HEK293 (cell line): ENCODE data around the gene CALCOCO1.

Experiments
- CTCF ChIA-PET: fragments of 350-600 bp; formaldehyde crosslinking; extraction: SDS; loops from one replicate; lab custom pipeline; 2021; ENCODE audit warnings: antibody characterized with exemption; lab: Yijun Ruan, JAX
- POLR2A ChIA-PET: fragments of 300-600 bp; formaldehyde crosslinking; extraction: SDS; loops from one replicate; lab custom pipeline; 2020; ENCODE audit warnings: antibody characterized with exemption, inconsistent platforms; lab: Yijun Ruan, JAX
- H3K27ac ChIP-seq: fragments of 200-500 bp; sonication (Bioruptor generic); 2 replicates; pipeline ENCODE4 v1.5.1; 2014; ENCODE audit warnings: low read depth, low read length, control low read depth, inconsistent platforms; ENCODE audit errors: extremely low read depth
- H3K36me3 ChIP-seq, 2 experiments: fragments of 200-500 bp in 1 of 2; sonication (Bioruptor generic) in 1 of 2; 1 replicate in 1 of 2; 2 replicates in 1 of 2; pipeline ENCODE4 v1.5.1; 2014 to 2017; ENCODE audit warnings: inconsistent platforms in 2 of 2, low read length in 2 of 2; ENCODE audit not compliant: control insufficient read depth in 2 of 2, insufficient read depth in 1 of 2
- H3K4me1 ChIP-seq: fragments of 200-500 bp; sonication (Bioruptor generic); 2 replicates; pipeline ENCODE4 v1.5.1; 2014; ENCODE audit warnings: mild to moderate bottlenecking, low read length, inconsistent platforms; ENCODE audit not compliant: control insufficient read depth, insufficient read depth
- H3K4me3 ChIP-seq: 2 replicates; pipeline ENCODE4 v1.5.1; 2011; ENCODE audit warnings: low read depth, mild to moderate bottlenecking, control low read depth, low read length, moderate library complexity
- H3K9me3 ChIP-seq: fragments of 200-500 bp; sonication (Bioruptor generic); 2 replicates; pipeline ENCODE4 v1.5.1; 2014; ENCODE audit warnings: low read depth, low read length, inconsistent platforms; ENCODE audit not compliant: control insufficient read depth, insufficient read depth
- ATF2 ChIP-seq: fragments of 450-650 bp; formaldehyde crosslinking; IDR thresholded peaks from 2 replicates; pipeline ENCODE4 v1.5.1; 2016; ENCODE audit warnings: missing biosample characterization, missing genetic modification characterization, low read depth
- GLI2 ChIP-seq: fragments of 450-650 bp; formaldehyde crosslinking; IDR thresholded peaks from 2 replicates; pipeline ENCODE4; 2017; ENCODE audit warnings: missing biosample characterization, missing genetic modification characterization, low read depth, borderline replicate concordance
- IKZF3 ChIP-seq: fragments of 450-650 bp; IDR thresholded peaks from 2 replicates; pipeline ENCODE4 v1.5.0; 2018; ENCODE audit warnings: missing biosample characterization, mild to moderate bottlenecking, missing genetic modification characterization, moderate library complexity
- INSM2 ChIP-seq: fragments of 450-650 bp; formaldehyde crosslinking; IDR thresholded peaks from 2 replicates; pipeline ENCODE4 v1.5.1; 2016; ENCODE audit warnings: missing biosample characterization, missing genetic modification characterization
- OSR2 ChIP-seq: fragments of 450-650 bp; formaldehyde crosslinking; IDR thresholded peaks from 2 replicates; pipeline ENCODE4 v1.5.1; 2016; ENCODE audit warnings: missing biosample characterization, missing genetic modification characterization
- PRDM6 ChIP-seq: fragments of 450-650 bp; formaldehyde crosslinking; IDR thresholded peaks from 2 replicates; pipeline ENCODE4 v1.5.1; 2017; ENCODE audit warnings: missing biosample characterization, missing genetic modification characterization
- WT1 ChIP-seq: fragments of 450-650 bp; formaldehyde crosslinking; IDR thresholded peaks from 2 replicates; pipeline ENCODE4 v1.5.1; 2016; ENCODE audit warnings: missing biosample characterization, missing genetic modification characterization
- ZBTB17 ChIP-seq: fragments of 450-650 bp; formaldehyde crosslinking; IDR thresholded peaks from 2 replicates; pipeline ENCODE4 v1.5.1; 2016; ENCODE audit warnings: missing biosample characterization, missing genetic modification characterization
- ZEB2 ChIP-seq: fragments of 450-650 bp; formaldehyde crosslinking; IDR thresholded peaks from 2 replicates; pipeline ENCODE4 v1.5.1; 2016; ENCODE audit warnings: missing biosample characterization, missing genetic modification characterization
- ZFHX2 ChIP-seq: fragments of 450-650 bp; formaldehyde crosslinking; conservative IDR thresholded peaks from 2 replicates; pipeline ENCODE4 v1.5.1; 2016; ENCODE audit warnings: missing biosample characterization, missing genetic modification characterization
- ZIC2 ChIP-seq: fragments of 450-650 bp; formaldehyde crosslinking; IDR thresholded peaks from 2 replicates; pipeline ENCODE4 v1.5.1; 2016; ENCODE audit warnings: missing biosample characterization, missing genetic modification characterization
- ZNF184 ChIP-seq: fragments of 450-650 bp; IDR thresholded peaks from 2 replicates; pipeline ENCODE4 v1.5.1; 2018; ENCODE audit warnings: missing biosample characterization, mild to moderate bottlenecking, missing genetic modification characterization
- ZNF274 ChIP-seq, 2 experiments: fragments of 200-500 bp in 1 of 2; fragments of 450-650 bp in 1 of 2; sonication (Bioruptor generic) in 1 of 2; formaldehyde crosslinking in 1 of 2; IDR thresholded peaks; 2 replicates each; pipeline versions ENCODE4 v1.5.1 to v1.6.1; 2014 to 2016; ENCODE audit warnings: borderline replicate concordance in 1 of 2, inconsistent platforms in 1 of 2, low read length in 1 of 2, missing biosample characterization in 1 of 2, missing genetic modification characterization in 1 of 2
- ZNF350 ChIP-seq: fragments of 450-650 bp; formaldehyde crosslinking; IDR thresholded peaks from 2 replicates; pipeline ENCODE4 v1.5.0; 2017; ENCODE audit warnings: missing biosample characterization, mild to moderate bottlenecking, missing genetic modification characterization
- ZNF37A ChIP-seq: fragments of 450-650 bp; IDR thresholded peaks from 2 replicates; pipeline ENCODE4 v1.5.1; 2018; ENCODE audit warnings: missing biosample characterization, missing genetic modification characterization
- ZNF394 ChIP-seq: fragments of 450-650 bp; formaldehyde crosslinking; IDR thresholded peaks from 2 replicates; pipeline ENCODE4 v1.5.1; 2016; ENCODE audit warnings: missing biosample characterization, missing genetic modification characterization, mild to moderate bottlenecking, moderate library complexity, borderline replicate concordance
- ZNF398 ChIP-seq: fragments of 450-650 bp; formaldehyde crosslinking; IDR thresholded peaks from 2 replicates; pipeline ENCODE4 v1.5.1; 2017; ENCODE audit warnings: missing biosample characterization, missing genetic modification characterization
- ZNF529 ChIP-seq: fragments of 450-650 bp; formaldehyde crosslinking; IDR thresholded peaks from 2 replicates; pipeline ENCODE4 v1.5.1; 2017; ENCODE audit warnings: missing genetic modification characterization, missing biosample characterization; ENCODE audit not compliant: insufficient replicate concordance
- ZNF544 ChIP-seq: fragments of 450-650 bp; formaldehyde crosslinking; IDR thresholded peaks from 2 replicates; pipeline ENCODE4 v1.5.0; 2017; ENCODE audit warnings: missing biosample characterization, missing genetic modification characterization
- ZNF560 ChIP-seq: fragments of 450-650 bp; formaldehyde crosslinking; IDR thresholded peaks from 2 replicates; pipeline ENCODE4 v1.5.1; 2017; ENCODE audit warnings: missing biosample characterization, missing genetic modification characterization, borderline replicate concordance
- ZNF580 ChIP-seq: fragments of 450-650 bp; formaldehyde crosslinking; IDR thresholded peaks from 2 replicates; pipeline ENCODE4 v1.5.1; 2016; ENCODE audit warnings: missing biosample characterization, missing genetic modification characterization
- ZNF660 ChIP-seq: fragments of 450-650 bp; IDR thresholded peaks from 2 replicates; pipeline ENCODE4 v1.5.1; 2018; ENCODE audit warnings: missing biosample characterization, mild to moderate bottlenecking, missing genetic modification characterization
- ZNF692 ChIP-seq: fragments of 450-650 bp; formaldehyde crosslinking; IDR thresholded peaks from 2 replicates; pipeline ENCODE4 v1.5.1; 2016; ENCODE audit warnings: missing biosample characterization, missing genetic modification characterization
- ZSCAN16 ChIP-seq: fragments of 450-650 bp; formaldehyde crosslinking; IDR thresholded peaks from 2 replicates; pipeline ENCODE4 v1.5.1; 2016; ENCODE audit warnings: missing biosample characterization, missing genetic modification characterization

Gene CALCOCO1

GRCh38 chr12:53737951-53738405 lies 10.7 kb upstream of the CALCOCO1 start:
- no peak for TF ChIP-seq ZNF274 (IDR thresholded peaks at IDR 0.05; ENCODE audit: low read length)
- TF ChIP-seq ZNF274 (tag by site-specific recombination; IDR thresholded peaks at IDR 0.05; ENCODE audit: borderline replicate concordance) = no peak
- no peak for TF ChIP-seq PRDM6 (tag by site-specific recombination)
- TF ChIP-seq ZNF692 = no peak
- TF ChIP-seq ZNF544 = no peak
- Histone ChIP-seq H3K36me3 (no peaks in the 10 kb centered on the region), H3K4me3 (no peak overlapping the region), H3K9me3 (no peaks in the 10 kb centered on the region), H3K4me1 (peaks cover 10% of the 10 kb centered on the region), H3K27ac (no peak overlapping the region)
- CTCF ChIA-PET = interaction anchor here (1.2 to 18.2 kb wide), 5 partner anchors 7 to 247 kb away, joined by 3 to 915 read pairs (median 4); partner anchors contain the start of gene HOXC10
- POLR2A ChIA-PET = interaction anchor here (1.1 kb wide), 1 partner anchor 10 kb away, joined by 3 read pairs; no protein-coding TSS in a partner anchor

- Histone ChIP-seq H3K9me3 (no peaks in the 10 kb centered on the region), H3K4me3 (no peak overlapping the region), H3K27ac (no peak overlapping the region), H3K4me1 (peaks cover 12% of the 10 kb centered on the region), H3K36me3 (no peaks in the 10 kb centered on the region)
- POLR2A ChIA-PET = no interaction called here
- CTCF ChIA-PET = interaction anchor here (1.2 to 18.2 kb wide), 5 partner anchors 8 to 248 kb away, joined by 3 to 915 read pairs (median 4); partner anchors contain the start of gene HOXC10
- TF ChIP-seq ZNF529 (no peak), ZNF184 (tag by site-specific recombination) (no peak), WT1 (tag by site-specific recombination) (peak; percentile 85), ZSCAN16 (no peak), GLI2 (tag by site-specific recombination) (peak; percentile 30; the same call in 1 of the 2 replicates), OSR2 (tag by site-specific recombination) (peak; percentile 67), ZBTB17 (tag by site-specific recombination) (peak; percentile 15; the same call in 1 of the 2 replicates), ZNF580 (tag by site-specific recombination) (no peak), ZEB2 (peak; percentile 67), IKZF3 (tag by site-specific recombination) (peak; percentile 53), ATF2 (0 out of 2 replicates have a peak, but pooled peaks have one; percentile 8), ZNF37A (tag by site-specific recombination) (no peak), ZFHX2 (tag by site-specific recombination) (peak; percentile 36; the same call in 1 of the 2 replicates), ZNF560 (tag by site-specific recombination) (no peak), ZNF398 (no peak), ZNF274 (IDR thresholded peaks at IDR 0.05; ENCODE audit: low read length) (no peak), ZNF274 (tag by site-specific recombination; IDR thresholded peaks at IDR 0.05; ENCODE audit: borderline replicate concordance) (no peak), ZNF660 (tag by site-specific recombination) (0 out of 2 replicates have a peak, but pooled peaks have one; percentile 50), ZNF394 (tag by site-specific recombination) (peak; percentile 68; the same call in 1 of the 2 replicates), ZIC2 (tag by site-specific recombination) (peak; percentile 98), ZNF350 (tag by site-specific recombination) (no peak), INSM2 (tag by site-specific recombination) (0 out of 2 replicates have a peak, but pooled peaks have one; percentile 29)
Measured at GRCh38 chr12:53737093-53737808, 10.0 kb upstream of the CALCOCO1 start.
